HG03066 (cell line): ENCODE measurements around the gene ING4.
A peak's percentile ranks its signal among the peaks of the same experiment; 100 is the strongest.
"Not testable (repeated sequence)": the region's sequence is repeated elsewhere in the genome, so short reads cannot be mapped to it uniquely, and the experiment has no call there.

ENCODE experiments used
- ATAC-seq: cut with Tn5 transposase; IDR thresholded peaks from one replicate; pipeline ENCODE4 v1.9.1; 2021; ENCODE audit warnings: low read depth; ENCODE audit not compliant: unreplicated experiment

The ING4 gene

DNA sequence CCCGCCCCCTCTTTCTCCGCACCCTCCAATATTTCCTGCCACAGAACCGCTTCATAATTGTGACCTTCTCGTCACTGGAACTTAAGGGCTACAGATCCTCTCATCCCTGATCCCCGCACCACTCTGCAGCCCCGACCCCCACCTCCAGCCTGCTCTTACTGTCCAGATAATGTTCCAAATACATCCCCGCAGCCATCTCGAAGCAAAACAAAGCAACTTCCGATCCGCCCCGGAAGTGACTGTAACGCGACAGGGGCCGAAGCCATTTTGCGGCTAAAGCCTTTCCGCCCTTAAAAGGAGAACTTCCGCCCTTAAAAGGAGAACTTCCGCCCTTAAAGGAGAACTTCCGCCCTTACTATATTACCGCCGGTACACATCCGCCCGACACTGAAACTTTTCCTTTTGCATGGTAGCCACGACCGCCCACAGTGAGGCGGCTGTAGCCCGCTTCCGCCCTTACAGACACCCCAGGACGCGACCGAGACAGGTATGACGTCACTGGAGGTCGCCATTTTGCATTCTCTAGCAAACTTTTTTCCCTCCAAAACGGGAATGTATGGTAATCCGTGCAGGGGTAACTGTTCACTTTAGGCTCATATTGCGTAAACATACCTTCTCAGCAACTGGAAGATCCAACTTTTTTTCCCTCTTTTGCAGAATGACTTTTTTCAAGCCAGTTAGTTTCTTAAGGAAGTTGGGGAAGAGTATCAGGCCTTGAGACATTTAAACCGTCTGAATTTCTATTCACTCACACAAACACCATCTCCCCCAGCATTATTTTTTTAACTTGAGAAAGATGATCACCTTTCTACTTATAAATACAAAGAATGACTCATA is at the start of gene ING4:
TSS of gene ING4 (minus strand) at position 214 of the 837 bp plus-strand sequence. CDS start at position 196, 18 bp downstream.
- peak; percentile 99 for ATAC-seq

DNA sequence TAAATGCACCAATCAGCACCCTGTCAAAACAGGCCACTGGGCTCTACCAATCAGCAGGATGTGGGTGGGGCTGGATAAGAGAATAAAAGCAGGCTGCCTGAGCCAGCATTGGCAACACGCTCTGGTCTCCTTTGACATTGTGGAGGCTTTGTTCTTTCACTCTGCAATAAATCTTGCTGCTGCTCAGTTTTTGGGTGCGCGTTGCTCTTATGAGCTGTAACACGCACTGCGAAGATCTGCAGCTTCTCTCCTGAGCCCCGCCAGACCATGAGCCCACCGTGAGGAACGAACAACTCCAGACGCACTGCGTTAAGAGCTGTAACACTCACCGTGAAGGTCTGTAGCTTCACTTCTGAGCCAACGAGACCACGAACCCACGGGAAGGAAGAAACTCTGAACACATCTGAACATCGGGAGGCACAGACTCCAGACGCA is 46.1 kb upstream of the ING4 start:
- no peak for ATAC-seq

DNA sequence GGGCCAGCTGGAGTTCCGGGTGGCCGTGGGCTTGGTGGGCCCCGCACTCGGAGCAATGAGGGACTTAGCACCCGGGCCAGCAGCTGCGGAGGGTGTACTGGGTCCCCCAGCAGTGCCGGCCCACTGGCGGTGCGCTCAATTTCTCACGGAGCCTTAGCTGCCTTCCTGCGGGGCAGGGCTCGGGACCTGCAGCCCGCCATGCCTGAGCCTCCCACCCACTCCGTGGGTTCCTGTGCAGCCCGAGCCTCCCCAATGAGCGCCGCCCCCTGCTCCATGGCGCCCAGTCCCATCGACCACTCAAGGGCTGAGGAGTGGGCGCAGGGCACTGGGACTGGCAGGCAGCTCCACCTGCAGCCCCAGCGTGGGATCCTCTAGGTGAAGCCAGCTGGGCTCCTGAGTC is 45.4 kb upstream of the ING4 start:
- not testable (repeated sequence) for ATAC-seq

DNA sequence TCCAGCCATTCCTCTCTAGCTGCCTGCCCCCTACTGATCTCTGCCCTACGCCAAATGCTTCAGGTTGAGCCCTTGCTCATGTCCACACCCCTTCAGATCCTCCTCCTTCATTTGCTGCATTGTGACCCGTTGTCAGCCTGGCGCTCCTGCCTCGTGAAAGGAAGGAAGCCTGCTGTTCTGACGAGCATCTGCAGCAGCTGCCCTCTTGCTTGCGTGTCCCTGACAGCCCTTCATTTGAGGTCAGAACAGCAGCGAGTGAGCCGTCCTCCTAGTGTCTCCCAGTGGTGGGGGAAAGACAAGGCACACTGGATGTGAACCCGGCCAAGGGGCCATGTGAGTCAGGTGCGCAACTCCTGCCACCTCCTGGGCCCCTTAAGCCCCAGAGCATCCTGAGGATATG is 40.7 kb upstream of the ING4 start:
- no peak for ATAC-seq

GRCh38 chr12:6701078-6701768 is 38.3 kb upstream of the ING4 start:
- no peak for ATAC-seq

- ATAC-seq: no peak
Observed at GRCh38 chr12:6700646-6701051, 37.7 kb upstream of the ING4 start, which contains the start of gene PIANP. TSS of gene PIANP (minus strand) at chr12:6700815. CDS start at chr12:6698061, 2,754 bp downstream.

- ATAC-seq: no peak
Observed at GRCh38 chr12:6699989-6700645, 37.2 kb upstream of the ING4 start.

DNA sequence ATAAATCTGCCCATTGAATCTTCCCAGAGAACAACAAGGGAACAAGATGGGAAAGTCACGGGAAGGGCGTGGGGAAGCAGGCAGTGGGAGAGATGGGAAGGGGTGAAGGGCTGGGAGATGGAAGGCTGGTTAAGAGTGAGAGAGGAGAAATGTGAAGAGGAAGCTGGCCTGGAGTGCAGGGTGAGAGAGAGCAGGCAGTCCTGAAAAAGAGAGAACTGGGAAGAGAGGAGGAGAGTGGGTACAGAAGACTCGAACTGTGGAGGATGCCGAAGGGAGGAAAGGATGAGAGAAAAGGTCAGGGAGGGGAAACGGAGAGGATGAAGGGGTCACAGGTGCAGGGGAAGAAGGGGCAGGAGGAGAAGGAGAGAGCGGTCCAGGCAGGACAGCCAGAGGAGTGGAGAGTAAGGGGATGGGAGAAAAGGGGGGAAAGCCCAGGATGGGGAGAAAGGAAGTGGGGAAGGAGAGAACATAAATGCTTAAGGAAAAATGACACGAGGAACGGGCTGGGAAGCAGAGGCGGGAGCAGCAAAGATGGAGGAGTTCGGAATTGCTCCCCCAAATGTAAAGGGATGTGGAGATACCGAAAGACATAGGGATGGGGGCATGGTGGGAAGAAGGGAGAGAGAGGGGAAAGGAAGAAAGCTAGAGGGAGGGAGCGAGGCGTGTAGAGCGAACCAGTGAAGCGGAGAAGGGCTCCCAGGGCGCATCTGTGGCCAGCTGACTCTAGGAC is 36.5 kb upstream of the ING4 start:
- ATAC-seq: no peak

DNA sequence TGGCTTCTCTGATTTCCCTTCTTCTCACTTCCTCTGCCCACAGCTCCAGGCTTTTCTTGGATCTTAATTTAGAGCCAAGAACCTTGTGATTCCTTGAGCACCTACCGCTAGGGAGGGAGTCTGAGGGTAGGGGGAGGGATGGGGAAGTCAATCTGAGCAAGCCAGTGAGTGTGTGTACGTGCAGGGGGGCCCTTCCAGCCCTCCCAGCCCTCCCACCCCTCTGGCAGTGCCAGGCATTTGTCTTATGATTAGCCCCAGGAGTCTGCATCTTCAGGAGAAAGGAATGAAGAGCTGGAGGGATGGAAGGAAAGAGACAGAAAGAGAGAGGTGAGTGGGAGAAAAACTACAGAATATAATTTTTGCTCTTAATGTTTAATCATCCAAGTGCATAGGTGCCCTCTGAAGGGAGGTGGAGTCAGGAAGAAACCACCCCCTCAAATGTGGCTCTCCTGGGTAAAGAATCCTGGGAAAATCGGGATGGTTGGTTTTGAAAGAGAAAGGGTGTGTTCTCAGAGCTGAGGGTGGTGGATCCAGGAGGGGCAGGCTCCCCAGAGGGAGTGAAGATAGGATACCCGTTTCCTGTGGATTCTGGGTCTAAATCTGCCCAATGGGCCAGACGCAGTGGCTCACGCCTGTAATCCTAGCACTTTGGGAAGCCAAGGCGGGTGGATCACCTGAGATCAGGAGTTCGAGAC is 35.6 kb upstream of the ING4 start:
- no peak for ATAC-seq

DNA sequence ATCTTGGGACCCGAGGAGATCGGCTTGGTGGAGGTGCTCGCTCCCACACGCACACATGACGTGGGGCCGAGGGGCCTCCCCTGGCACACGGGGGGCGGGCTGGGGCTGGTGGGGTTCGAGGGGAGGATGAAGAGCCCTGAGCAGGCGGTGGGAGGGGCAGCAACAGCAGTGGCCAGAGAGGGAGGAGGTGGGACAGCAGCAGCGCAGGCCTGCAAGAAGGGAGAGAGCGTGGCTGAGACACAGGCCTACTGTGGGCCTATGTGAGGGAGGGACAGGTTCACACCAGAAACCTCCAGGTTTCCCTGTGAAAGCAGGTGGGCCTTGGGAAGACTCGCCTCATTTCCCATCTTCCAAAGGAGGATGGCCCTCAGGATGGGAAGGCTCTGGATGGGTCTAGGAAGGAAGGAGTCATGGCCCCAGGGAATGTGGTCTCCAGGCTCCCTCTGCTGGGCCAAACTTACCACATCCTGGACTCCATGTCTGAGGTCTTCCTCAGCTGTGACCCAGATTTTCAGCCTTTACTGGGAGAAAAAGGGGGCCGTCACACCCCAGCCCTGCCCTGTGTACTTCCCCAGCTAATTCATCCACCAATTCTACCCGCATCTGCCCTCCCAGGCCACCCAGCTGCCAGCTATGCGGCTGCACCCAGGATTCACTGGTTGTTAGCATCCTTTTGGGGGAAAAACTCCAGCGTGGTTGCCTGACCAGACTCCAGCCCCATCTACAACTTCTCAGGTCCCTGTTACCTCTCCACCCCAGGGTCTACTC is 34.8 kb upstream of the ING4 start:
- no peak for ATAC-seq

DNA sequence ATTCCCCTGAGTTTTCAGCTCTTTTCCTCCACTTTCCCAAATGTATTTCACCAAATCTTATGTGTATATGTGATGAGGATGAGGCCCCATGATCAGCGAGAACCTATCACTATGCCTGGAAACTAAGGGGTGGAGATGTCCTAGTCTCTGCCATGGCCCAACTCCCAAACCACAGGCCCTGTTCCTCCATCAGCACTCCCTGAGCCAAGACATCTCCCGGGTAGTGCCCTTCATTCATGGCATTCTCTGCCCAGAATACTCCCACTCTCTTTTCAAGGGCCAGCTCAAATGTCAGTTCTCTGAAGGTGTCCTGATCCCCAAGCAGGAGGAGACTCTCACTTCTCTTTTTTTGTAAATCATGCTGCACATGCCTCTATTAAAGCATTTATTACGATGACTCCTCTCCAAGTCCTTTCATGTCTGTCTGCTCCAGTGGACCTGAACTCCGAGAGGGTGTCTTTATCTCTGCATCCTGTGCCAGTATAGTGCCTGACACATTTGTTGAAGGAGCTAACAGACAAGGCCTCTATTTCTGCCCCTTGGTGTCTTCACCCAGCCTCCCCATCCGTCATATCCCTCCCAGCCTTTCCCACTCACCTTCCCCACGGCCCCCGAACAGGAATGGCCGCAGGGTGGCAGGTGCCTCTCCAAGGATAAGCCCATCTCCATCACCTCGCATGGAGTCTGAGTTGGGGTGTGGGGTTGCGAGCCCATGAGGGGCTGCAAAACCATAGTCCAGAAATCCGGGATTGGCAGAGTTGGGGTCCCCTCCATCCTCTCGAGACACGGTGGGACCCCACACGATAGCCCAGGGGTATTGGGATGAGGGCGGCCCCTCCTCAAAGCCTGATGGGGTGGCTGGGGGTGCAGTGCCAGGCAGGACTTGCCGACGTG is 34.0 kb upstream of the ING4 start:
- no peak for ATAC-seq

DNA sequence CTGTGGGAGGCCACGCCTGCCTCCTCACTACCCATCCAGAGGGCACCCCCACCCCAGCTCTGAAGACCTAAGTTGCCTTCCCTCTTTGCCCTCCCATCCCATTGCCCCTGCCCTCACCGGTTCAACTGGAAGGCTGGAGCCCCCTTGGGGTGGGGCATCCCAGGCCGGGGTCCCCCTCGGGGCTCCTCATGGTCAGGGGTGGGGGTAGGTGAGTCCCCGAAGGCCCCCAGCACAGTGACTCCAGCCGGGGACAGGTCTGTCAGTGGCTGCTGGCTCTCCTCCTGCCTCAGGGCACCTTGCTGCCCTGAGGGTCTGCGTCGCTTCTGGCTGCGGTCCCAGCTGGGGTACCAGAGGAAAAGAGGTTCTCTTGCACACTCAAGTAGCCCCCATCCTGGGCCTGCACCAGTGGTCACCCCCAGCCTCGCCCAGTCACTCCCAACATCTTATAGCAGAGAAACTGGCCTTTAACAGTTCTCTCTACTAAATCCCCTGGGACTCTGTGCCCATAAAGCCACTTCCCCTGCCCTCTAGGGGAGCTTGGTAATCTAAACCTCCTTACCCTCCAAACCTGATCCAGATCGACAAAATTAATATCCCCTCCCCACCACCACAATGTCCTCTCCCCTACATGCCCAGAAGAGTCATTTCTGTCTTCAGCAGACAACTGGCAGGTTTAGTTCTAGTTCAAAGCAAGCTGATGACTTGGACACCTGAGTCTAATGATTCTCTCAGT is 32.6 kb upstream of the ING4 start:
- ATAC-seq: no peak

DNA sequence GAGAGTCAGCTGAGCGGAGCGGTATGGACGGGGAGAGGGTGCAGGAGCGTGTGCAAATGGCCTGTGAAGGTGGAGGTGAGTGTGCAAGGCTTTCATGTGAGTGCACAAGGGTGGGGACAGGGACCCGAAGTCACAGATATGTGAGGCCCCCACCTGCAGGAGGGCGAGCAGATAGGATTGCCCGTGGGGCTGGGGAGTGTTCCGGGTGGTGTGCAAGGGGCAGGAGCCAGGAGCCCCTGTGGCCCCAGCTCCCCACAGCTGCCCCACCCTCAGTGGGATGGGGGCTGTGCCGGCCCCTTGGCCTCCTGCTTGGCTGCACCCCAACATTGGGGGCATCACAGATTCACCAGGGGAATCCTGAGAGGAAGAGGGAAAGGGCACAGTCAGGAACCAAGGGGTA is 31.8 kb upstream of the ING4 start:
- no peak for ATAC-seq

DNA sequence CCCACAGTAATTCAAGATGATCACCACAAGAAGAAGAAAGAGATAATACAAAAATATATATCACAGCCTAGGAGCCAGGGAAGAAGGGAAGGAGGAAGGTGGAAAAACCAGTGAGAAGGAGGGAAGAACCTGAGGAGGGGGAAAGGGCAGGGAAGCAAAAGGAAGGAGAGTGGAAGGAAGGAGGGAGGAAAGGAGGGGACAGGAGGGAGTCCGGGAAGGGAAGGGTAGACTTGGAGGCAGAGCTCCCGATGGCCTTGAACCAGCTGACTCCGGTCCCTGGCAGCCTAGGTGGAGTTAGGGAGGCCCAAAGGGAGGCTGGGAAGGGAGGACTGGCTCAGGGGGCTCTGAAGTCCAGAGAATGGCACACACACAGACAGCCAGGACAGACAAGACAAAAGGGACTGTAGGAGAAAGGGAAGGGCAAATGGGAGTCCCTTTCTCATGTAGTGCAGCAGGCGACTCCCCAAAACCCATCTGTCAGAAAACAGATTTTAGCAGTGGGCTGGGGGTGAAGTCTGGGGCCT is 31.0 kb upstream of the ING4 start:
- no peak for ATAC-seq

GRCh38 chr12:6692888-6693287 is 30.0 kb upstream of the ING4 start:
- ATAC-seq: no peak

- no peak for ATAC-seq
Observed at GRCh38 chr12:6691473-6691872, 28.6 kb upstream of the ING4 start.
